Spleen (tissue), 11 donors: ENCODE results near the gene SNX8. TPM values are rescaled to one million over a fixed set of nuclear protein-coding genes. Genes with fewer than 3 reads are reported as not detected.

Experiments used
- DNase-seq: peaks from one replicate; pipeline ENCODE4 v3.0.0-alpha.2; 2020
- H3K27ac ChIP-seq, 8 donors: fragments of 200-600 bp; sonication (generic) in 7 of 8; 1 replicate in 4 of 8; 2 replicates in 4 of 8; pipeline versions ENCODE4 v1.5.0 to v1.8.0; 2016 to 2021; ENCODE audit warnings: inconsistent platforms in 4 of 8, mild to moderate bottlenecking in 4 of 8, moderate library complexity in 1 of 8
- H3K27me3 ChIP-seq, 7 donors: fragments of 200-600 bp; sonication (generic) in 6 of 7; replicated peaks in 1 of 7; 1 replicate in 4 of 7; 2 replicates in 3 of 7; pipeline versions ENCODE4 v1.5.0 to v1.8.0; 2016 to 2021; ENCODE audit warnings: inconsistent platforms in 3 of 7, mild to moderate bottlenecking in 1 of 7
- H3K36me3 ChIP-seq, 6 donors: fragments of 200-600 bp; sonication (generic) in 5 of 6; 1 replicate in 4 of 6; 2 replicates in 2 of 6; pipeline versions ENCODE4 v1.5.0 to v1.8.0; 2016 to 2021; ENCODE audit warnings: inconsistent platforms in 2 of 6
- H3K4me1 ChIP-seq, 6 donors: fragments of 200-600 bp; sonication (generic) in 5 of 6; 1 replicate in 3 of 6; 2 replicates in 3 of 6; pipeline versions ENCODE4 v1.5.0 to v1.8.0; 2016 to 2021; ENCODE audit warnings: inconsistent platforms in 3 of 6
- H3K4me3 ChIP-seq, 8 donors: fragments of 200-600 bp; sonication (generic) in 7 of 8; 1 replicate in 4 of 8; 2 replicates in 4 of 8; pipeline versions ENCODE4 v1.5.0 to v1.8.0; 2016 to 2021; ENCODE audit warnings: inconsistent platforms in 4 of 8, mild to moderate bottlenecking in 4 of 8, moderate library complexity in 2 of 8
- H3K9me3 ChIP-seq, 8 donors: fragments of 200-600 bp; sonication (generic) in 7 of 8; 1 replicate in 4 of 8; 2 replicates in 4 of 8; pipeline versions ENCODE4 v1.5.0 to v1.8.0; 2016 to 2021; ENCODE audit warnings: inconsistent platforms in 4 of 8
- POLR2A ChIP-seq, 3 donors: fragments of 450-650 bp; IDR thresholded peaks; one replicate each; pipeline ENCODE4 v1.5.1; 2017; ENCODE audit warnings: antibody characterized with exemption in 3 of 3, mild to moderate bottlenecking in 1 of 3
- POLR2AphosphoS5 ChIP-seq, 3 donors: sonication (generic); formaldehyde crosslinking; IDR thresholded peaks; one replicate each; pipeline ENCODE4 v1.5.1; 2017; ENCODE audit warnings: antibody characterized with exemption in 3 of 3
- WGBS, 5 donors: extraction: QIAGEN DNeasy Blood & Tissue Kit in 3 of 5; methylation state at CpG; one replicate each; pipeline versions ENCODE4 v1.1.5 to v1.1.7; 2013 to 2018; 5-methylcytosine and 5-hydroxymethylcytosine counted together
- intact Hi-C: fragments of 100-400 bp; cut with DNase I; formaldehyde crosslinking; loops from one replicate; pipeline ENCODE4 v1.15.0; 2023; ENCODE audit warnings: low total_unique reads
- polyA plus RNA-seq, 3 donors: library from polyadenylated mRNA; stranded (reverse); fragments of 200-250 nt; gene quantifications; one replicate each; pipeline ENCODE4 v1.2.1, GENCODE V29; 2013
- total RNA-seq, 7 donors: library from RNA; depleted of rRNA in 3 of 7; stranded (reverse); fragments of >200 nt in 3 of 7; fragmentation: NEBNext Ultra II Directional in 4 of 7; extraction: Animal tissue kit (Norgen Biotek cat#: 25700) in 4 of 7; gene quantifications; one replicate each; pipeline versions ENCODE4 v1.1.0 to v1.2.1, GENCODE V29; 2016 to 2021
- TF ChIP-seq, protein P1 (sequence below), 11 experiments: fragments of 200-600 bp in 7 of 11; fragments of 450-650 bp in 4 of 11; sonication (generic) in 4 of 11; IDR thresholded peaks in 8 of 11; conservative IDR thresholded peaks in 3 of 11; 1 replicate in 7 of 11; 2 replicates in 4 of 11; pipeline versions ENCODE4 v1.4.0 to v1.8.0; 2016 to 2021; ENCODE audit warnings: antibody characterized with exemption in 11 of 11, inconsistent platforms in 4 of 11, mild to moderate bottlenecking in 1 of 11
- donor health status: healthy with polysubstance abuse.
- donor health status: DM: no; HTN: no; CAD: no; lungs with moderate emphysema.
- donor health status: DM: no; HTN: no; CAD: no.
- donor health status: Bipolar disorder and iron deficiency.
- donor health status: healthy.
- donor health status: DM: no; HTN: no; CAD: no.
- donor health status: DM: yes; HTN: yes; CAD: no.

SNX8 gene
- total and polyA plus RNA-seq, 10 donors = 48.8 to 196 (median 86.8) TPM

DNA sequence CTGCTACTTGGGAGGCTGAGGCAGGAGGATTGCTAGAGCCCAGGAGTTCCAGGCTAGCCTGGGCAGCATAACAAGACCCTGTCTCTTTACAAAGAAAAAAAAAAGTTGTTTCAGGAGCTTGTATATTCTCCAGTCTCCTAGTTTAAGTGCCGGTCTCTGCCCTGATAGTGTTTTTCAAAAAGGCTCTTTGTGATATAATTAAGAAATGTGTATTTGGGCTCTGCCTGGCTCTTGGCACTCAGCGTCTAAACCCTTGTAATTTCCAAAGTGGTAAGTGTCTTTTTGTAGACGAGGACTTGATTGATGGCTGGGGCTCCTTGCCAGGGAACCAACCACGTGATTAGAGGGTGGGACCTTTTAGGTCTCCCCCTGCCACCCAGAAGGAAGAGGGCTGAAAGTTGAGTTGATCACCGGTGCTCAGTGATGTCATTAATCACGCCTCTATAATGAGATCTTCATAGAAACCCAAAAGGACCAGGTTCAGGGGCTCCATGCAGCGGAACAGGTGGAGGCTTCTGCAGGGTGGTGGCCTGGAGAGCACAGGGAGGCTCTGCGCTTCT is 44.8 kb upstream of the SNX8 start:
- Histone ChIP-seq H3K4me3 (no peak overlapping the region), H3K27ac (no peak overlapping the region), H3K4me1 (peaks cover 25 to 67% (median 52%) of the 10 kb centered on the region in 6 donors), H3K9me3 (no peaks in the 10 kb centered on the region), H3K27me3 (no peaks in the 10 kb centered on the region), H3K36me3 (peaks cover 11 to 76% (median 40%) of the 10 kb centered on the region in 6 donors)
- no peak for TF ChIP-seq POLR2AphosphoS5 (IDR thresholded peaks at IDR 0.05)
- TF ChIP-seq, protein P1, sequence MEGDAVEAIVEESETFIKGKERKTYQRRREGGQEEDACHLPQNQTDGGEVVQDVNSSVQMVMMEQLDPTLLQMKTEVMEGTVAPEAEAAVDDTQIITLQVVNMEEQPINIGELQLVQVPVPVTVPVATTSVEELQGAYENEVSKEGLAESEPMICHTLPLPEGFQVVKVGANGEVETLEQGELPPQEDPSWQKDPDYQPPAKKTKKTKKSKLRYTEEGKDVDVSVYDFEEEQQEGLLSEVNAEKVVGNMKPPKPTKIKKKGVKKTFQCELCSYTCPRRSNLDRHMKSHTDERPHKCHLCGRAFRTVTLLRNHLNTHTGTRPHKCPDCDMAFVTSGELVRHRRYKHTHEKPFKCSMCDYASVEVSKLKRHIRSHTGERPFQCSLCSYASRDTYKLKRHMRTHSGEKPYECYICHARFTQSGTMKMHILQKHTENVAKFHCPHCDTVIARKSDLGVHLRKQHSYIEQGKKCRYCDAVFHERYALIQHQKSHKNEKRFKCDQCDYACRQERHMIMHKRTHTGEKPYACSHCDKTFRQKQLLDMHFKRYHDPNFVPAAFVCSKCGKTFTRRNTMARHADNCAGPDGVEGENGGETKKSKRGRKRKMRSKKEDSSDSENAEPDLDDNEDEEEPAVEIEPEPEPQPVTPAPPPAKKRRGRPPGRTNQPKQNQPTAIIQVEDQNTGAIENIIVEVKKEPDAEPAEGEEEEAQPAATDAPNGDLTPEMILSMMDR (IDR thresholded peaks at IDR 0.05 in 8 of 11, conservative IDR thresholded peaks at IDR 0.05 in 3 of 11) = no peak
- no peak for TF ChIP-seq POLR2A (IDR thresholded peaks at IDR 0.05)
- WGBS, 5 donors = 55 to 75% (median 66%) methylated on average over 8 of the region's 8 CpGs
- intact Hi-C loops = no loop called here
- DNase-seq = no peak

DNA sequence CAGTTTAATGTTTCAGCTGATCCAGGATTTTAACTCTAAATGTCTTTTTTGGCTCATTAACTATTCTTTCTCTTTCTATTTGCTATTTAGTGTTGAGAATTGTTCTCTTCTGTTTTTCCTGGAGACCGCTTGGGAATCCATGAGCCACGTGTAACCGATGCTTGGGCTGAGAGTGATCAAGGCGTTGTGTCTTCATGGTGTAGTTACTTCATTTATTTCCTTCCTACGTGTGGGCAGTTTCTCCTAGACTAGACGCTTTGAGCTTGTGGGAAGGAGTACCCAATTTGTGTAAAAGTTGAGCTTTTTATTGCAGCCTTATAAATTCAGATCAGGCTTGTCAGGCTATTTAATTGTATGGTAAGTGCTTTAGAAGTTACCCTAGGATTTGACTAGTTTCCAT is 43.3 kb upstream of the SNX8 start:
- Histone ChIP-seq H3K36me3 (peaks cover 6 to 61% (median 25%) of the 10 kb centered on the region in 6 donors), H3K4me3 (peak overlapping the region in 1 of 8 donors; percentile 13), H3K27me3 (no peaks in the 10 kb centered on the region), H3K27ac (no peak overlapping the region), H3K9me3 (no peaks in the 10 kb centered on the region), H3K4me1 (peaks cover 33 to 80% (median 64%) of the 10 kb centered on the region in 6 donors)
- no peak for DNase-seq
- TF ChIP-seq, protein P1 (IDR thresholded peaks at IDR 0.05 in 8 of 11, conservative IDR thresholded peaks at IDR 0.05 in 3 of 11) = no peak
- TF ChIP-seq POLR2AphosphoS5 (IDR thresholded peaks at IDR 0.05) = no peak
- TF ChIP-seq POLR2A (IDR thresholded peaks at IDR 0.05) = no peak
- WGBS, 5 donors = 42 to 67% (median 62%) methylated on average over 6 of the region's 6 CpGs
- intact Hi-C loops = no loop called here

DNA sequence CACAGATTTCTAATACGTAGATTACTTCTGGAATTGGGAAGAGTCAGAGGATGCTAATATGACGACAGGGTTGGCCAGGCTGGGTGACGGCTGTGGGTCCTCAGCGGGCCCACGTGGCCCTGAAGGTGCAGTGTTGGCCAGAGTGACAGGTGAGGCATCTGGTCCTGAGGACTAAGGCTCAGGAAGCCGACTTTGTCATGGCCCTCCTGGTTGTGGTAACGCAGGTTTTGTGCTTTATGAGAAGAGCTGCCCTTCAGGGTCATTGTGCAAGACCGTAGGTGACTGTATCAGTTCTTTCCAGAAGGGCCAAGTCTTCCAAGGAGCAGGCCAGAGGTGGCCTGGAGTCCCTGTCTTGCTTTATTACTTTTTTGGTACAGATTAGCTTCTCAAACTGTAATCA is 42.9 kb upstream of the SNX8 start:
- TF ChIP-seq POLR2AphosphoS5 (IDR thresholded peaks at IDR 0.05) = no peak
- no peak for TF ChIP-seq POLR2A (IDR thresholded peaks at IDR 0.05)
- TF ChIP-seq, protein P1 (IDR thresholded peaks at IDR 0.05 in 8 of 11, conservative IDR thresholded peaks at IDR 0.05 in 3 of 11) = no peak
- intact Hi-C loops = no loop called here
- H3K27me3 ChIP-seq = no peaks in the 10 kb centered on the region
- DNase-seq = no peak
- H3K27ac ChIP-seq = no peak overlapping the region
- H3K36me3 ChIP-seq = peaks cover 2 to 57% (median 21%) of the 10 kb centered on the region in 6 donors
- H3K9me3 ChIP-seq = no peaks in the 10 kb centered on the region
- H3K4me3 ChIP-seq = peak overlapping the region in 1 of 8 donors; percentile 13
- H3K4me1 ChIP-seq = peaks cover 33 to 80% (median 63%) of the 10 kb centered on the region in 6 donors
- WGBS, 5 donors = 65 to 79% (median 72%) methylated on average over 8 of the region's 8 CpGs

DNA sequence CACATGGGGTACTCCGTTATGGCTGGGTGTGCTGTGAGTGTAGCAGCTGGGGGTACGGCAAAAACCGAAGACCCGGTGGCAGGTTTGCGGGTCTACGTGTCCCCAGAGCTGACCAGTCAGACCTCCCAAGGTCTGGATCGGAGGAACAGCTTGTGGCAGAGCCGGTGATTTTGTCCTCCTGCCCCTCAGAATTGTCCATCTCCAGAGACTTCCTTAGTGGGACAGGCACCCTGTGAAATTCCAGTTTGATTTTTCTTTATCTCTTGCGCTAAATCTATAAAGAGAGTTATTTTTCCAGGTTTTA is 41.4 kb upstream of the SNX8 start:
- H3K9me3 ChIP-seq = no peaks in the 10 kb centered on the region
- intact Hi-C loops = no loop called here
- WGBS, 5 donors = 3 to 7% (median 5%) methylated on average over 9 of the region's 9 CpGs
- peaks cover 0 to 42% (median 6%) of the 10 kb centered on the region in 6 donors for H3K36me3 ChIP-seq
- DNase-seq = no peak
- H3K4me1 ChIP-seq = peaks cover 33 to 69% (median 63%) of the 10 kb centered on the region in 6 donors
- peak overlapping the region; percentile 86 to 100 (median 98) for H3K4me3 ChIP-seq
- H3K27ac ChIP-seq = peak overlapping the region in 6 of 8 donors; percentile 96 to 100 (median 100)
- TF ChIP-seq, protein P1 (IDR thresholded peaks at IDR 0.05 in 8 of 11, conservative IDR thresholded peaks at IDR 0.05 in 3 of 11) = no peak
- no peak for TF ChIP-seq POLR2AphosphoS5 (IDR thresholded peaks at IDR 0.05)
- TF ChIP-seq POLR2A (IDR thresholded peaks at IDR 0.05) = no peak
- no peaks in the 10 kb centered on the region for H3K27me3 ChIP-seq
